Upper lobe of left lung (tissue), 6 donors: ENCODE data around the gene TIMM8B. TPM values are rescaled to one million over a fixed set of nuclear protein-coding genes. Genes with fewer than 3 reads are reported as not detected.

Experiments
- ATAC-seq, 2 donors: fragments of 200-7000 bp; cut with Tn5 transposase; one replicate each; pipeline ENCODE4 v1.9.1; 2022; ENCODE audit warnings: mild to moderate bottlenecking in 2 of 2, moderate library complexity in 2 of 2; ENCODE audit not compliant: low FRiP score in 2 of 2
- DNase-seq, 2 donors: peaks; one replicate each; pipeline ENCODE4 v3.0.0-alpha.2; 2019 to 2020
- H3K27ac ChIP-seq, 4 donors: fragments of 200-600 bp; sonication (generic); one replicate each; pipeline ENCODE4 v1.5.1; 2016 to 2019
- H3K27me3 ChIP-seq, 4 donors: fragments of 200-600 bp; sonication (generic); one replicate each; pipeline ENCODE4 v1.5.1; 2017 to 2019
- H3K36me3 ChIP-seq, 4 donors: fragments of 200-600 bp; sonication (generic); one replicate each; pipeline ENCODE4 v1.5.1; 2016 to 2019
- H3K4me1 ChIP-seq, 4 donors: fragments of 200-600 bp; sonication (generic); one replicate each; pipeline ENCODE4 v1.5.1; 2018 to 2019
- H3K4me3 ChIP-seq, 4 donors: fragments of 200-600 bp; sonication (generic); one replicate each; pipeline ENCODE4 v1.5.1; 2017 to 2019; ENCODE audit warnings: mild to moderate bottlenecking in 2 of 4, moderate library complexity in 1 of 4
- H3K9me3 ChIP-seq, 4 donors: fragments of 200-600 bp; sonication (generic); one replicate each; pipeline ENCODE4 v1.5.1; 2018 to 2019
- CTCF ChIP-seq, 6 experiments: fragments of 450-650 bp in 4 of 6; fragments of 200-600 bp in 2 of 6; sonication (generic) in 2 of 6; IDR thresholded peaks; one replicate each; pipeline ENCODE4 v1.5.1; 2016 to 2019; ENCODE audit warnings: antibody characterized with exemption in 6 of 6
- EP300 ChIP-seq, 4 donors: sonication (generic); formaldehyde crosslinking; IDR thresholded peaks; one replicate each; pipeline ENCODE4 v1.5.1; 2017; ENCODE audit warnings: antibody characterized with exemption in 4 of 4, control low read depth in 2 of 4
- POLR2A ChIP-seq, 4 donors: fragments of 450-650 bp; IDR thresholded peaks; one replicate each; pipeline ENCODE4 v1.5.1; 2016 to 2017; ENCODE audit warnings: antibody characterized with exemption in 4 of 4, mild to moderate bottlenecking in 2 of 4
- POLR2AphosphoS5 ChIP-seq, 2 donors: sonication (generic); formaldehyde crosslinking; IDR thresholded peaks; one replicate each; pipeline ENCODE4 v1.5.1; 2017; ENCODE audit warnings: antibody characterized with exemption in 2 of 2
- WGBS, 2 donors: methylation state at CpG; one replicate each; pipeline ENCODE4 v1.1.5; 2017 to 2018; 5-methylcytosine and 5-hydroxymethylcytosine counted together
- total RNA-seq, 6 donors: library from RNA; depleted of rRNA in 4 of 6; stranded (reverse); fragments of >200 nt in 4 of 6; gene quantifications; one replicate each; pipeline versions ENCODE4 v1.1.0 to v1.2.1, GENCODE V29; 2016 to 2021
- donor health status: DM: no; HTN: no; CAD: no; lungs with moderate emphysema.
- donor health status: DM: no; HTN: yes; CAD: no; lungs with severe emphysema.

TIMM8B gene
- total RNA-seq, 6 donors from 2014 or later = 10.8 to 50.7 (median 31.3) TPM

DNA sequence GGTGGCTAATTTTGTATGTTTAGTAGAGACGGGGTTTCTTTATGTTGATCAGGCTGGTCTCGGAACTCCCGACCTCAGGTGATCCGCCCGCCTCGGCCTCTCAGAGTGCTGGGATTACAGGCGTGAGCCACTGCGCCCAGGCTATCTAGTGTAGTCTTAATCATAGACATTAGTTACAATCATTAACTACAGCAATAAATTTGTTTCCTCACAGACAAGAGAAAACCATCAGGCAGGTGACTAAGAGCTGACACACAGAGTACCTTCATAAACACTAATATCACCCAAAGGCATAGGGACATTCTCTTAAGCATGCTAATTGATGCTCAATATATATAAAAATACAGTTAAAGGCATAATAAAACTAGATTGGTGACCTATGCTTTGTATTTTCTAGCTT lies 19.5 kb upstream of the TIMM8B start:
- peak in 1 of 2 donors; percentile 31 for DNase-seq
- Histone ChIP-seq H3K27me3 (no peaks in the 10 kb centered on the region), H3K4me3 (no peak overlapping the region), H3K4me1 (no peaks in the 10 kb centered on the region), H3K27ac (no peak overlapping the region), H3K9me3 (no peaks in the 10 kb centered on the region), H3K36me3 (peaks cover 0 to 2% (median 0%) of the 10 kb centered on the region in 4 donors)
- ATAC-seq = no peak
- no peak for TF ChIP-seq CTCF (IDR thresholded peaks at IDR 0.05)
- TF ChIP-seq POLR2AphosphoS5 (IDR thresholded peaks at IDR 0.05) = no peak
- no peak for TF ChIP-seq POLR2A (IDR thresholded peaks at IDR 0.05)
- TF ChIP-seq EP300 (IDR thresholded peaks at IDR 0.05) = no peak
- WGBS, 2 donors = 98 to 99% methylated on average over 8 of the region's 8 CpGs

- Histone ChIP-seq H3K9me3 (no peaks in the 10 kb centered on the region), H3K4me1 (no peaks in the 10 kb centered on the region), H3K4me3 (no peak overlapping the region), H3K27me3 (no peaks in the 10 kb centered on the region), H3K27ac (no peak overlapping the region), H3K36me3 (peaks cover 0 to 4% (median 1%) of the 10 kb centered on the region in 4 donors)
- DNase-seq = no peak
- WGBS, 2 donors = 77 to 92% methylated on average over 6 of the region's 6 CpGs
- ATAC-seq = no peak
- no peak for TF ChIP-seq CTCF (IDR thresholded peaks at IDR 0.05)
- TF ChIP-seq POLR2AphosphoS5 (IDR thresholded peaks at IDR 0.05) = no peak
- no peak for TF ChIP-seq EP300 (IDR thresholded peaks at IDR 0.05)
- TF ChIP-seq POLR2A (IDR thresholded peaks at IDR 0.05) = no peak
Observed at GRCh38 chr11:112103446-112103845, 16.9 kb upstream of the TIMM8B start.

DNA sequence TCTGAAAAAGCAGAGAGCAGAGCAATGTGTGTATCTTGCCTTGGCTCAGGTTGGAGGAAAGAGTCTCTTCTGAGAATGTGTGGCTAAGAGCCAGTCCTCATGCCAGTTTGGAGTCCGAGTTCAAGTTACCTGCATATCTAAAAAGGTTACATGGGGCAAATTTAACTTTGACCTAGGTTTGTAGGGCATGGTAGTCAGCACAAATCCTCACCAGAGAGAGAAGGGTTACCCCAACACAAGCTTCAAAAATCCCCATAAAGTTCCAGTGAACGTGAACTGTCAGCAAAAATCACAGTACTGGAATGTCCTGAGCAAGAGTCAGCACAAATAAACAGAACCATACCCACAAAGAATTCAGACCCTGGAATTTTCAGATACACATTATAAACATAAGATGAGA lies 13.9 kb upstream of the TIMM8B start:
- DNase-seq (no peak), ATAC-seq (no peak)
- H3K9me3 ChIP-seq = no peaks in the 10 kb centered on the region
- H3K4me1 ChIP-seq = no peaks in the 10 kb centered on the region
- 68 to 84% methylated on average over 2 of the region's 2 CpGs for WGBS, 2 donors
- TF ChIP-seq CTCF (IDR thresholded peaks at IDR 0.05) = no peak
- no peak overlapping the region for H3K27ac ChIP-seq
- H3K4me3 ChIP-seq = no peak overlapping the region
- H3K27me3 ChIP-seq = no peaks in the 10 kb centered on the region
- H3K36me3 ChIP-seq = peaks cover 0 to 26% (median 10%) of the 10 kb centered on the region in 4 donors

- peaks cover 6 to 51% (median 25%) of the 10 kb centered on the region in 4 donors for H3K36me3 ChIP-seq
- peak in 1 of 2 donors; percentile 19 for ATAC-seq
Observed at GRCh38 chr11:112097734-112098528, 11.4 kb upstream of the TIMM8B start.

More at GRCh38 chr11:112097734-112098528, 11.4 kb upstream of the TIMM8B start:
- Histone ChIP-seq H3K9me3 (no peaks in the 10 kb centered on the region), H3K4me1 (no peaks in the 10 kb centered on the region), H3K27me3 (no peaks in the 10 kb centered on the region), H3K27ac (no peak overlapping the region), H3K4me3 (no peak overlapping the region)
- WGBS, 2 donors = 91 to 93% methylated on average over 11 of the region's 11 CpGs
- no peak for TF ChIP-seq POLR2AphosphoS5 (IDR thresholded peaks at IDR 0.05)
- no peak for TF ChIP-seq EP300 (IDR thresholded peaks at IDR 0.05)
- no peak for TF ChIP-seq CTCF (IDR thresholded peaks at IDR 0.05)
- no peak for TF ChIP-seq POLR2A (IDR thresholded peaks at IDR 0.05)
- no peak for DNase-seq
